ENCODE data around the gene COMMD9.

DNA sequence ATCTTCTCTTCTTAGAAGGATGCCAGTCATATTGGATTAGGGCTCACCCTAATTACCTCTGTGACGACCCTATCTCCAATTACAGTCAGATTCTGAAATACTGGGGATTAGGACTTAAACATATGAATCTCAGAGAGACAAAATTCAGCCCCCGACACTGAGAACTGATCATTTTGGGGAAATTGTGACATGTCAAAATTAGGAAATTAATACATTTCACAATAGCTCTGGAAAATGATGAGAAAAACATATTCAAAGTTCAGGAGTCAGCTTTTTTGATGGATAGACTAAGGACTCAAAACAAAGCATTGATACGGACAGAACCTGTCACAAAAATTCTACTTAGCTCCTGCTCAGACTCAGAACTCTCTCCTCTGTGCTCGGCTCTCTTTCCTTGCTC is 40.8 kb downstream of the COMMD9 start:
- TF ChIP-seq, protein P1, sequence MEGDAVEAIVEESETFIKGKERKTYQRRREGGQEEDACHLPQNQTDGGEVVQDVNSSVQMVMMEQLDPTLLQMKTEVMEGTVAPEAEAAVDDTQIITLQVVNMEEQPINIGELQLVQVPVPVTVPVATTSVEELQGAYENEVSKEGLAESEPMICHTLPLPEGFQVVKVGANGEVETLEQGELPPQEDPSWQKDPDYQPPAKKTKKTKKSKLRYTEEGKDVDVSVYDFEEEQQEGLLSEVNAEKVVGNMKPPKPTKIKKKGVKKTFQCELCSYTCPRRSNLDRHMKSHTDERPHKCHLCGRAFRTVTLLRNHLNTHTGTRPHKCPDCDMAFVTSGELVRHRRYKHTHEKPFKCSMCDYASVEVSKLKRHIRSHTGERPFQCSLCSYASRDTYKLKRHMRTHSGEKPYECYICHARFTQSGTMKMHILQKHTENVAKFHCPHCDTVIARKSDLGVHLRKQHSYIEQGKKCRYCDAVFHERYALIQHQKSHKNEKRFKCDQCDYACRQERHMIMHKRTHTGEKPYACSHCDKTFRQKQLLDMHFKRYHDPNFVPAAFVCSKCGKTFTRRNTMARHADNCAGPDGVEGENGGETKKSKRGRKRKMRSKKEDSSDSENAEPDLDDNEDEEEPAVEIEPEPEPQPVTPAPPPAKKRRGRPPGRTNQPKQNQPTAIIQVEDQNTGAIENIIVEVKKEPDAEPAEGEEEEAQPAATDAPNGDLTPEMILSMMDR (IDR thresholded peaks at IDR 0.05): no peak
- no peak for TF ChIP-seq POLR2A (IDR thresholded peaks at IDR 0.05)
- no peak for TF ChIP-seq EP300 (IDR thresholded peaks at IDR 0.05)
